ENCODE measurements around the gene ANKHD1. TPM values are rescaled to one million over a fixed set of nuclear protein-coding genes. Genes with fewer than 3 reads are reported as not detected.

The ANKHD1 gene
- total and polyA plus RNA-seq, 2 of the 8 experiments (the other 6 are each of a cell fraction or from before 2014, with no cell fraction given): 69.9 to 108 TPM

GRCh38 chr5:140551872-140552271 is 150.2 kb downstream of the ANKHD1 start:
- H3K4ac ChIP-seq (replicated peaks; ENCODE audit: insufficient read length, low read depth, low read length): no peak overlapping the region
- peaks cover 11 to 32% (median 25%) of the 10 kb centered on the region in 4 experiments for H3K36me3 ChIP-seq (ENCODE audit: control insufficient read depth in 2 of 4, insufficient read depth in 4 of 4, low read length in 3 of 4)
- WGBS, 2 experiments (ENCODE audit: extremely low coverage in 1 of 2, insufficient coverage in 1 of 2, insufficient read length in 1 of 2, insufficient replicate concordance in 2 of 2, low coverage in 1 of 2, low lambda C conversion rate in 2 of 2, missing lambda C conversion rate in 1 of 2): 96% methylated on average over 4 of the region's 4 CpGs; no CpG with 5 or more reads in 1 of the 2 experiments
- POLR2A ChIA-PET (ENCODE audit: partially characterized antibody): interaction anchor here (1.1 to 14.4 kb wide), 4 partner anchors 7 to 139 kb away, joined by 3 to 191 read pairs (median 86); partner anchors contain the start of genes APBB3, HARS1, IK and NDUFA2
- CTCF ChIA-PET (ENCODE audit: partially characterized antibody): interaction anchor here (1.0 to 1.5 kb wide), 2 partner anchors 185 to 189 kb away, joined by 3 read pairs; no protein-coding TSS in a partner anchor
- no peaks in the 10 kb centered on the region for H3K27me3 ChIP-seq (replicated peaks in 1 of 4; ENCODE audit: control insufficient read depth in 3 of 4, extremely low read depth in 1 of 4, insufficient read depth in 3 of 4, low read length in 3 of 4)
- no peak overlapping the region for H4K91ac ChIP-seq (replicated peaks; ENCODE audit: insufficient read length, low read length)
- H3K79me2 ChIP-seq (ENCODE audit: control insufficient read depth in 1 of 2, insufficient read depth in 2 of 2, low read length in 2 of 2): peaks cover 9 to 37% of the 10 kb centered on the region in 2 experiments; a peak in 3 of 4 replicates
- no peak overlapping the region for H2BK120ac ChIP-seq (replicated peaks; ENCODE audit: low read depth, low read length)
- TF ChIP-seq HDAC6 (IDR thresholded peaks at IDR 0.05; ENCODE audit: low read depth, low read length): no peak
- H3K14ac ChIP-seq (ENCODE audit: insufficient read length): no peak overlapping the region
- H3K9me3 ChIP-seq (ENCODE audit: insufficient read depth in 2 of 2, low read depth in 1 of 2, low read length in 1 of 2): no peaks in the 10 kb centered on the region
- H3K27ac ChIP-seq (ENCODE audit: low read depth, low read length): no peak overlapping the region
- peaks cover 0 to 18% (median 7%) of the 10 kb centered on the region in 4 experiments; a peak in 5 of 7 replicates for H3K4me1 ChIP-seq (replicated peaks in 1 of 4; ENCODE audit: control insufficient read depth in 3 of 4, insufficient read depth in 4 of 4, low read length in 3 of 4)
- no peak overlapping the region for H3K18ac ChIP-seq (ENCODE audit: extremely low read depth, low read length)
- H4K8ac ChIP-seq (ENCODE audit: extremely low read depth, insufficient read depth, low read length): no peak overlapping the region
- no peak overlapping the region for H3K9ac ChIP-seq (replicated peaks in 1 of 4; ENCODE audit: extremely low read depth in 1 of 4, low read depth in 3 of 4, low read length in 3 of 4)
- H4K5ac ChIP-seq (ENCODE audit: insufficient read length, low read depth, low read length): no peak overlapping the region
- FAIRE-seq (no peak), DNase-seq (ENCODE audit: low read depth in 1 of 2, low spot score in 2 of 2) (no peak)
- H3K4me3 ChIP-seq (ENCODE audit: extremely low read depth in 1 of 4, insufficient read depth in 2 of 4, low read depth in 3 of 4, low read length in 4 of 4): no peak overlapping the region
- no peak overlapping the region for H3K4me2 ChIP-seq (ENCODE audit: insufficient read depth in 1 of 2, low read depth in 2 of 2, low read length in 2 of 2)
- no peak overlapping the region for H2BK12ac ChIP-seq (ENCODE audit: low read depth, low read length)
- peaks cover 5% of the 10 kb centered on the region for H3K79me1 ChIP-seq (ENCODE audit: low read depth, low read length)
- peaks cover 9% of the 10 kb centered on the region for H3K23me2 ChIP-seq (ENCODE audit: low read depth, low read length)
- no peak overlapping the region for H2AK5ac ChIP-seq (ENCODE audit: low read depth, low read length)
- H3K23ac ChIP-seq (ENCODE audit: insufficient read length): no peak overlapping the region
- no peak overlapping the region for H2AFZ ChIP-seq (ENCODE audit: low read length)
- H2BK15ac ChIP-seq (ENCODE audit: low read length): no peak overlapping the region
- H3K56ac ChIP-seq (replicated peaks; ENCODE audit: insufficient read length, low read depth, low read length): no peak overlapping the region
- no peak overlapping the region for H2BK5ac ChIP-seq (ENCODE audit: low read depth, low read length)
- H4K20me1 ChIP-seq (replicated peaks in 1 of 2; ENCODE audit: control insufficient read depth in 1 of 2, insufficient read depth in 2 of 2, low read length in 2 of 2): peaks cover 0 to 8% of the 10 kb centered on the region in 2 experiments
- H2BK20ac ChIP-seq (ENCODE audit: low read length): no peak overlapping the region

Data from H1 (cell line).